MG63 (cell line): Measurements from ENCODE around the gene TEF. TPM values are rescaled to one million over a fixed set of nuclear protein-coding genes. Genes with fewer than 3 reads are reported as not detected.

Experiments used
- DNase-seq: peaks from one replicate; pipeline ENCODE4 v3.0.0-alpha.2; 2020
- H3K27me3 ChIP-seq: fragments of 250-450 bp; sonication (Bioruptor Pico); 2 replicates; pipeline ENCODE4 v1.5.1; 2020; ENCODE audit warnings: mild to moderate bottlenecking, moderate library complexity
- H3K36me3 ChIP-seq: fragments of 250-450 bp; sonication (Bioruptor Pico); 2 replicates; pipeline ENCODE4 v1.5.1; 2020; ENCODE audit warnings: mild to moderate bottlenecking, moderate library complexity
- H3K4me3 ChIP-seq: fragments of 250-450 bp; sonication (Bioruptor Pico); 2 replicates; pipeline ENCODE4 v1.5.1; 2020; ENCODE audit warnings: mild to moderate bottlenecking, moderate library complexity
- H3K9me3 ChIP-seq: fragments of 250-450 bp; sonication (Bioruptor Pico); 2 replicates; pipeline ENCODE4 v1.5.1; 2020; ENCODE audit warnings: mild to moderate bottlenecking, moderate library complexity
- total RNA-seq: library from RNA; depleted of rRNA; stranded (reverse); fragments of >200 nt; shearing (Covaris generic); gene quantifications from 2 replicates; pipeline ENCODE4 v1.2.3, GENCODE V29; 2014; ENCODE audit warnings: low replicate concordance

TEF gene
- total RNA-seq, 1 experiment from 2014 or later = 6.4 TPM

- DNase-seq = no peak
- H3K4me3 ChIP-seq = no peak overlapping the region
- peaks cover 85% of the 10 kb centered on the region for H3K36me3 ChIP-seq
- no peaks in the 10 kb centered on the region for H3K27me3 ChIP-seq
- H3K9me3 ChIP-seq = no peaks in the 10 kb centered on the region
These were observed 32.7 kb upstream of the TEF start for GRCh38 chr22:41348964-41349484.

DNA sequence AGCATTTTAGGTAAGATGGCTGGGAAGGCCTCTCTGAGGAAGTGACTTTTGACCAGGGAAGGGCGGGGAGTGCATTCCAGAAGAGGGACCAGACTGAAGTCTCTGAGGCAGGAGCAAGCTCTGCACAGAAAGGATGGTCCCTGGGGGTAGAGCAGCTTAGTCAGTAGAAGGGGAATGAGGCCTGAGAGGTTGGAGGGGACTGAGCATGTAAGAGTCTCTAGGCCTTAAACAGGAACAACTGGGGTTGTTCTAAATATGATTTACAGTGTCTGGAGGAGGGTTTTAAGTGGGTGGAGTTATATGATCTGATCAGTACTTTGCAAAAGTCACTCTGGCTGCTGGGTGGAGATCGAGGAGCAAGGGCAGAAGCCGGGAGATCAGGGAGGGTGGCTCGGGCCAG is 31.7 kb upstream of the TEF start:
- H3K27me3 ChIP-seq = no peaks in the 10 kb centered on the region
- no peak overlapping the region for H3K4me3 ChIP-seq
- peaks cover 83% of the 10 kb centered on the region for H3K36me3 ChIP-seq
- no peaks in the 10 kb centered on the region for H3K9me3 ChIP-seq
- DNase-seq = no peak

- H3K36me3 ChIP-seq = peaks cover 83% of the 10 kb centered on the region
- H3K9me3 ChIP-seq = no peaks in the 10 kb centered on the region
- H3K27me3 ChIP-seq = no peaks in the 10 kb centered on the region
- no peak overlapping the region for H3K4me3 ChIP-seq
- DNase-seq = no peak
These were observed 30.7 kb upstream of the TEF start for GRCh38 chr22:41351011-41351410.

DNA sequence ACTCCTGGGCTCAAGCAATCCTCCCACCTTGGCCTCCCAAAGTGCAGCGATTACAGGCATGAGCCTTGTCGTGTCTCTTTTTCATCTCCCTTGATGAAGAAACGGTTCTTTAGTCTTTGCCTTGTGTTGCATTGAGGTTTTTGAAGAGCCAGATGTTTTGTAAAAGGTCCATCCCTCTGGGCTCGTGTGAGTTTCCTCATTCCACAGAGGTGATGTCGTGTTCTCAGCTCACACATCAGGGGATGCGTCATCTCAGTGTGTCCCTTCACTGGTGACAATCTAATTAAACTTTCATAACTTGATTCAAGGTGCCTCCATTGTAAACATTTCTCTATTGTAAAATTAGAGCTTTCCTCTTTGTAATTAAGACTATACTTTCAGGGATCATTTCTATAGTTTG is 29.7 kb upstream of the TEF start:
- no peaks in the 10 kb centered on the region for H3K9me3 ChIP-seq
- no peak overlapping the region for H3K4me3 ChIP-seq
- no peak for DNase-seq
- peaks cover 84% of the 10 kb centered on the region for H3K36me3 ChIP-seq
- H3K27me3 ChIP-seq = no peaks in the 10 kb centered on the region

DNA sequence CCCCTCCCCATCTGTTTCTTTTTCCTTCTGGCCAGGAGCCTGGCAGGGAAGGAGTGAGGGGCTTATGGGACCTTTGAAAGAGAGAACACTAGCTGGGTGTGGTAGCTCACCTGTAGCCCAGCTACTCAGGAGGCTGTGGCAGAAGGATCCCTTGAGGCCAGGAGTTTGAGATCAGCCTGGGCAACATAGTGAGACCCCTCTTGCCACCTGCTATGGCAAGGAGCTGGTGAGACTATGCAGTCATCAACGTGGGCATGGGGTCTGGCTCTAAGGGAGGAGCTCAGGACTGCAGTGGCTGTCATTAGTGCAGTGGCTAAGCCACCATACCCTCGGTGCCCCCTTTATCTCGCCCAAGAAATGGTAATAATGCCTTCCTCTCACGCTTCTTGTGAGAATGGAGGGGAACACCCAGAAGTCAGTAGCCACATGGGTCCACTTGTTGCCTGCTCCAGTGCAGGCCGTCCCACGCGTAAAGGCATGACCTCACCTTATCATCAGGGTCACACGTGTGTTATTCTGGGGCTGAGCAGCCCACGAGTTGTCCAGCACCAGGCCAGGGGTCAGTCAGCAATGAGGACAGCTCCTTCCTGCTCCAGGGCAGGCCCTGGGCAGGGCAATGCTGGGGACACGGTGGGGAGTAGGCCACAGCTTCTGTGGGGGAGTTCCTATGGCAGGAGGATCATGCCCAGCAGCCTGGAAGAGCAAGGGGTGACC is 27.7 kb upstream of the TEF start:
- Histone ChIP-seq H3K27me3 (no peaks in the 10 kb centered on the region), H3K9me3 (no peaks in the 10 kb centered on the region), H3K4me3 (no peak overlapping the region), H3K36me3 (peaks cover 82% of the 10 kb centered on the region)
- DNase-seq = no peak

GRCh38 chr22:41354979-41355378 is 26.8 kb upstream of the TEF start:
- Histone ChIP-seq H3K36me3 (peaks cover 74% of the 10 kb centered on the region), H3K9me3 (no peaks in the 10 kb centered on the region), H3K27me3 (no peaks in the 10 kb centered on the region), H3K4me3 (no peak overlapping the region)
- no peak for DNase-seq

DNA sequence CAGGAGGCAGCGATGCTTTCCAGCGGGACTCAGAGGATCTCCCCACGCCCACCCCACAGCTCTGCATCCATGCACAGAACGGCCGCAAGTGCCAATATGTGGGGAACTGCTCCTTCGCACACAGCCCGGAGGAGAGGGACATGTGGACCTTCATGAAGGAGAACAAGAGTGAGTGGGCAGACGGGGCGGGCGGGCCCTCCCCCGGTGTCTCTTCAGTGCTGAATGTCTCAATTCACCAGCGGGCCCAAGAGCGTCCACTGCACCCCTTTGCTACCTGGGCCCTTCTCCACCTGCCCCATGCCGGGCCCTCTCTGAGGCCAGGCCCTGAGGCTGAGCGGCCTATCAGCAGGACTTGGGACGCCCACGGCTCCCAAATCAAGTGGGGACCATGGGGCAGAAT is 25.8 kb upstream of the TEF start:
- DNase-seq = no peak
- Histone ChIP-seq H3K36me3 (peaks cover 68% of the 10 kb centered on the region), H3K27me3 (no peaks in the 10 kb centered on the region), H3K4me3 (no peak overlapping the region), H3K9me3 (no peaks in the 10 kb centered on the region)

- Histone ChIP-seq H3K4me3 (no peak overlapping the region), H3K36me3 (peaks cover 66% of the 10 kb centered on the region), H3K27me3 (no peaks in the 10 kb centered on the region), H3K9me3 (no peaks in the 10 kb centered on the region)
- DNase-seq = no peak
These were observed 25.2 kb upstream of the TEF start for GRCh38 chr22:41356430-41357028.

DNA sequence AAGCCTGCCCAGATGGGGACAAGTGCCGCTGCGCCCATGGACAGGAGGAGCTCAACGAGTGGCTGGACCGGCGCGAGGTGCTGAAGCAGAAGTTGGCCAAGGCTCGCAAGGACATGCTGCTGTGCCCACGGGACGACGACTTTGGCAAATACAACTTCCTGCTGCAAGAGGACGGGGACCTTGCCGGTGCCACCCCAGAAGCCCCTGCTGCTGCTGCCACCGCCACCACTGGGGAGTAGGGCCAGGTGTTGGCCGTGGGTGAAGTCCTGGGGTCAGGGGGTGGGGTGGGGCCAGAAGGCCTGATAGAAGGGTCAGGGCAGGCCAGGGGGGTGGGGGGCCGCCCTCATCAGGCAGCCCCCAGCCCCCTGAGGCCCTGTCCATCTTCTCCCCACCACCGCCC is 24.6 kb upstream of the TEF start:
- DNase-seq = no peak
- no peak overlapping the region for H3K4me3 ChIP-seq
- H3K27me3 ChIP-seq = no peaks in the 10 kb centered on the region
- peaks cover 61% of the 10 kb centered on the region for H3K36me3 ChIP-seq
- H3K9me3 ChIP-seq = no peaks in the 10 kb centered on the region

DNA sequence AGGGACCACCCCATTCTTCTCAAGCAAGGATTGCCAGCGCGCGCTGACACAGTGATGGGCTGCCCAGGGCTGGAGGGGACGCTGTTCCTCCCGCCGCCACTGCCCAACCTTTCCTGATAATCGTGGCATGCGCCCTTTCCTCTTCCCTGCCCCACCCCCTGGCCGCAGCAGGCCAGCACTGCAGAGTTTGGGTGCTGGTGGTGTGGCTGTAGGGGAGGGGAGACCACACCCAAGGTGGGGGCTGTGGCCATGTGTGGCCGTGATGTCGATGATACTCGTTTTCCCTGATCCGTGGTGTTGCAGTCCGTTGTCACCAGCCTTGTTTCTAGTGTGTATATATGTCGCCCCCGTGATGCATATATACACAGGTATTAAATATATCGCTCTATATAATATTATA is 22.8 kb upstream of the TEF start:
- no peaks in the 10 kb centered on the region for H3K9me3 ChIP-seq
- DNase-seq = no peak
- H3K36me3 ChIP-seq = peaks cover 48% of the 10 kb centered on the region
- H3K4me3 ChIP-seq = no peak overlapping the region
- H3K27me3 ChIP-seq = no peaks in the 10 kb centered on the region

DNA sequence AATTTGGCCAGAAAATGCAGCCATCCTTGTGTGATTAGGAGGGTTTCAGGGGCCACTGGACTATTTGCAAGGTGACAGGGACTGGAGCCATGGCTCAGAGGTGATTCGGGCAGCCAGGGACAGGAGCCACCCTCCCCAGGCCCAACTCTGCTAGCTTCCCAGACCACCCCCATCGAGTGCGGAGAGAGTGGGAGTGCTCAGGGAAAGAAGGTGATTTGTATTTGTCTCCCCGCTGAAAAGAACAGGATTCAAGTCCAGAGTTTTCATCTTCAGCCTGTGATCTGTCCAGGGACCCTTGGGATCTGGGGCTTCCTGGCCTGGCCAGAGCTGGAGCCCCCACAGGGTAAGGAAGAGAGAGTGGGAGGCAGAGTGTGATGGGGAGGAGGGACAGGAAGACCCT is 22.4 kb upstream of the TEF start:
- no peaks in the 10 kb centered on the region for H3K27me3 ChIP-seq
- no peak overlapping the region for H3K4me3 ChIP-seq
- peaks cover 46% of the 10 kb centered on the region for H3K36me3 ChIP-seq
- DNase-seq = no peak
- no peaks in the 10 kb centered on the region for H3K9me3 ChIP-seq

DNA sequence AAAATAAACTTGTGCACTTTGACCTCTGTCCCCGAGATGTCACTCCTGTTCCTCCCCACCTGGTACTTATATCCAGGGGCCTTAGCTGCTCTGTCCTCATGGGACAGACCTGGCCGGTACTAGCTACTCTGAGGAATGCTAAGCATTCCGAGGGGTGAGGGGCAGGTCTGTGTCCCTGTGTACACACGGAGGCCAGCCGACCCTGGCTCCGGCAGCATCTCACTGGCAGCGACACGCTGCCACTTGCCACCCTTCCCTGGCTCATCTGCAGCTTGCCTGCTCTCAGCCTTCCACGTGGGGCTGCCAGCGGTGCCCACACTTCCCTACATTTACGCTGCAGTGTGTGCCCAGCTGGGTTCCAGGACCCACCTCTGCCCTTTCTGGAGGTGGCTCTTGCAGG is 21.6 kb upstream of the TEF start:
- Histone ChIP-seq H3K27me3 (no peaks in the 10 kb centered on the region), H3K36me3 (peaks cover 42% of the 10 kb centered on the region), H3K9me3 (no peaks in the 10 kb centered on the region), H3K4me3 (no peak overlapping the region)
- DNase-seq = no peak

DNA sequence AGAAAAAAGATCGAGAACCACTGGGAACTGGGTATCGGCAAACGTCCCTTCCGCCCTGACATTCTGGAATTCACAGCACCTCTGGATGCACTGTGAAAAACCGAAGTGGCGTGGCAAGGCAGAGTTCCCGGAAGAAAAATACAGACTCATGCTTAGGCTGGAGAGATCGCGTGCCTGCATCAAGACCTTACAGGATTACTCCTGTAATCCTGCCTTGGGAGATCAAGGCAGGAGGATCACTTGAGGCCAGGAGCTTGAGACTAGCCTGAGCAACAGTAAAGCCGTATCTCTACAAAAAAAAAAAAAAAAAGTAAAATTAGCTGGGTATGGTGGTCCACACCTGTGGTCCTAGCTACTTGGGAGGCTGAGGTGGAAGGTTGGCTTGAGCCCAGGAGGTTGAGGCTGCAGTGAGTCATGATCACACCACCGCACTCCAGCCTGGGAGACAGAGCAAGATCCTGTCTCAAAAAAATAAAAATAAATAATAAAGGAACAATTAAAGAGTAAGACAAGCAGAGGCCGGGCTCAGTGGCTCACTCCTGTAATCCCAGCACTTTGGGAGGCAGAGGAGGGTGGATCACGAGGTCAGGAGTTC is 19.9 kb upstream of the TEF start:
- Histone ChIP-seq H3K36me3 (peaks cover 28% of the 10 kb centered on the region), H3K9me3 (no peaks in the 10 kb centered on the region), H3K4me3 (no peak overlapping the region), H3K27me3 (no peaks in the 10 kb centered on the region)
- DNase-seq = peak; percentile 24

GRCh38 chr22:41362615-41363014 is 19.1 kb upstream of the TEF start:
- peaks cover 23% of the 10 kb centered on the region for H3K36me3 ChIP-seq
- H3K27me3 ChIP-seq = no peaks in the 10 kb centered on the region
- no peak overlapping the region for H3K4me3 ChIP-seq
- DNase-seq = no peak
- no peaks in the 10 kb centered on the region for H3K9me3 ChIP-seq

GRCh38 chr22:41364233-41364632 is 17.5 kb upstream of the TEF start:
- no peaks in the 10 kb centered on the region for H3K9me3 ChIP-seq
- H3K36me3 ChIP-seq = peaks cover 10% of the 10 kb centered on the region
- H3K27me3 ChIP-seq = no peaks in the 10 kb centered on the region
- DNase-seq = no peak
- no peak overlapping the region for H3K4me3 ChIP-seq

DNA sequence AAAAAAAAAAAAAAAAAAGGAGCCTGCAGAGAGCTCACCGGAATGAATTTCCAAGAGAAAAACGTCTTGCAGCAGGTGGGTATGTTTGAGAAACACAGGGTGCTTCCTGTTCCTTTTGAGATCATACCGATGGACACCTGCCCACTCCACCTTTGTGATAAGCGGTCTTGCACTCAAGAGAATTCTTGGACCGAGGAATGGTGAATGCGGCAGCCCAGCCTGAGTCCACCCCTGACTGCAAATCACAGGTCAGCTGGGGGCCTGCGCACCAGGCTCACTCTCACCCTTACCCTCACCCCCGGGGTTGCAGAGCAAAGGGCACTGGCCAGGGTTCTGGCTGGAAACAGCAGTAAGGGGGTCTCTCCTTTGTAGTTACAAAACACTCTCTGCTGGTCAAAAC is 16.8 kb upstream of the TEF start:
- no peaks in the 10 kb centered on the region for H3K9me3 ChIP-seq
- peaks cover 10% of the 10 kb centered on the region for H3K36me3 ChIP-seq
- DNase-seq = no peak
- no peaks in the 10 kb centered on the region for H3K27me3 ChIP-seq
- H3K4me3 ChIP-seq = no peak overlapping the region

GRCh38 chr22:41365425-41365824 is 16.3 kb upstream of the TEF start:
- Histone ChIP-seq H3K36me3 (peaks cover 7% of the 10 kb centered on the region), H3K27me3 (no peaks in the 10 kb centered on the region), H3K9me3 (no peaks in the 10 kb centered on the region), H3K4me3 (no peak overlapping the region)
- no peak for DNase-seq
